Measurements from ENCODE around the gene MAMSTR. TPM values are rescaled to one million over a fixed set of nuclear protein-coding genes. Genes with fewer than 3 reads are reported as not detected.

Gene MAMSTR
- total RNA-seq, 1 donor from 2014 or later: 2.7 TPM

DNA sequence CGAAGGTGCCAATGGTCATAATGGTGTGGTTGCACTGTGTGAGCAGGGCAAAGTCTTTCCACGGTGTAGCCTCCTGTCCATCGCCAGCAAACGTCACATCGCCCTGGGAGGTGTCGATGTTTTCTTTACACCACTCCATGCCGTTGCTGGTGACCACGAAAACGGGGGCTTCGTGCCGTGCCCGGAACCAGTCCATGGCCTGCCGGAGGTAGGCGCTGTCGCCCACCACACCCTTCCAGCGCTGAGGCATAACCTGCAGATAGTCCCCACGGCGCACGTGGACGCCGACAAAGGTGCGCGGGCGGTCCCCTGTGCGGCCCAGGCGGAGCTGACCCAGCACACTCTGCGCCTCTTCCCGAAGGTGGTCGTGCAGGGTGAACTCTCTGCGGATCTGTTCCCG lies 30.8 kb upstream of the MAMSTR start:
- no peak overlapping the region for H3K4me3 Mint-ChIP-seq (ENCODE audit: unreplicated experiment)
- DNase-seq: no peak
- H3K4me1 Mint-ChIP-seq (ENCODE audit: low read depth, unreplicated experiment): peaks cover 7% of the 10 kb centered on the region
- TF ChIP-seq, protein P1, sequence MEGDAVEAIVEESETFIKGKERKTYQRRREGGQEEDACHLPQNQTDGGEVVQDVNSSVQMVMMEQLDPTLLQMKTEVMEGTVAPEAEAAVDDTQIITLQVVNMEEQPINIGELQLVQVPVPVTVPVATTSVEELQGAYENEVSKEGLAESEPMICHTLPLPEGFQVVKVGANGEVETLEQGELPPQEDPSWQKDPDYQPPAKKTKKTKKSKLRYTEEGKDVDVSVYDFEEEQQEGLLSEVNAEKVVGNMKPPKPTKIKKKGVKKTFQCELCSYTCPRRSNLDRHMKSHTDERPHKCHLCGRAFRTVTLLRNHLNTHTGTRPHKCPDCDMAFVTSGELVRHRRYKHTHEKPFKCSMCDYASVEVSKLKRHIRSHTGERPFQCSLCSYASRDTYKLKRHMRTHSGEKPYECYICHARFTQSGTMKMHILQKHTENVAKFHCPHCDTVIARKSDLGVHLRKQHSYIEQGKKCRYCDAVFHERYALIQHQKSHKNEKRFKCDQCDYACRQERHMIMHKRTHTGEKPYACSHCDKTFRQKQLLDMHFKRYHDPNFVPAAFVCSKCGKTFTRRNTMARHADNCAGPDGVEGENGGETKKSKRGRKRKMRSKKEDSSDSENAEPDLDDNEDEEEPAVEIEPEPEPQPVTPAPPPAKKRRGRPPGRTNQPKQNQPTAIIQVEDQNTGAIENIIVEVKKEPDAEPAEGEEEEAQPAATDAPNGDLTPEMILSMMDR (IDR thresholded peaks at IDR 0.05; ENCODE audit: partially characterized antibody, unreplicated experiment): no peak
- H3K9me3 Mint-ChIP-seq (ENCODE audit: unreplicated experiment): peaks cover 6% of the 10 kb centered on the region
- H3K27me3 Mint-ChIP-seq (ENCODE audit: unreplicated experiment): peaks cover 18% of the 10 kb centered on the region
- H3K27ac Mint-ChIP-seq (ENCODE audit: unreplicated experiment): no peak overlapping the region
- no peaks in the 10 kb centered on the region for H3K36me3 Mint-ChIP-seq (ENCODE audit: unreplicated experiment)

DNA sequence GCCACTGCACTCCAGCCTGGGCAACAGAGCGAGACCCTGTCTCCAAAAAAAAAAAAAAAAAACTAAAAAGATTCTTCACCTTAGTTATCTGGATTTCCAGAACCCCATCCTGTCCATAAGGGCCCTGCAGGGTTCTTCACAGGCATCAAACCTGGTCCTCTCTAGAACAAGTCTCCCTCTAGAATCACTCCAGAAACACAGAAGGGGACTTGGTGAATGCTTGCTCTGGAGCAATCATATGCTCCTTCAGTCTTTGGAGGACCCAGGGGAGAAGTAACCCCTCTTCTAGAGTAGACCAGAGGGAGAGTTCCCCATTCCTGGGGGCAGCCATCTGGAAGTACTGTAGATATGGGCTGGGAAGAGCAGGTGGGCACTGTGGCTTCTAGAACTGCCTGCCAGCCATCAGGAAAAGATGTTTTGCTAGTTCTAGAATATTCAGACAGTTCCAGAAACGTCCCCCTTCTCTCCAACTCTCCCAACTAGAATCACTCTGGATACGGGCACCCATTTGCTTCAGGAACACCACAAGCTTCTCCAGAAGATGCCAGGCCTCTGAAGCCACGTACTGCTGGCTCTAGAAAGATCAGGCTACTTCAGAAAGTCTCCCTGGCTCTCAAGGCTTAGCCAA lies 30.2 kb upstream of the MAMSTR start:
- Mint-ChIP-seq H3K27ac (ENCODE audit: unreplicated experiment) (no peak overlapping the region), H3K4me1 (ENCODE audit: low read depth, unreplicated experiment) (peaks cover 6% of the 10 kb centered on the region), H3K9me3 (ENCODE audit: unreplicated experiment) (peaks cover 6% of the 10 kb centered on the region), H3K27me3 (ENCODE audit: unreplicated experiment) (peaks cover 18% of the 10 kb centered on the region), H3K36me3 (ENCODE audit: unreplicated experiment) (no peaks in the 10 kb centered on the region), H3K4me3 (ENCODE audit: unreplicated experiment) (no peak overlapping the region)
- TF ChIP-seq, protein P1 (IDR thresholded peaks at IDR 0.05; ENCODE audit: partially characterized antibody, unreplicated experiment): no peak
- no peak for DNase-seq

DNA sequence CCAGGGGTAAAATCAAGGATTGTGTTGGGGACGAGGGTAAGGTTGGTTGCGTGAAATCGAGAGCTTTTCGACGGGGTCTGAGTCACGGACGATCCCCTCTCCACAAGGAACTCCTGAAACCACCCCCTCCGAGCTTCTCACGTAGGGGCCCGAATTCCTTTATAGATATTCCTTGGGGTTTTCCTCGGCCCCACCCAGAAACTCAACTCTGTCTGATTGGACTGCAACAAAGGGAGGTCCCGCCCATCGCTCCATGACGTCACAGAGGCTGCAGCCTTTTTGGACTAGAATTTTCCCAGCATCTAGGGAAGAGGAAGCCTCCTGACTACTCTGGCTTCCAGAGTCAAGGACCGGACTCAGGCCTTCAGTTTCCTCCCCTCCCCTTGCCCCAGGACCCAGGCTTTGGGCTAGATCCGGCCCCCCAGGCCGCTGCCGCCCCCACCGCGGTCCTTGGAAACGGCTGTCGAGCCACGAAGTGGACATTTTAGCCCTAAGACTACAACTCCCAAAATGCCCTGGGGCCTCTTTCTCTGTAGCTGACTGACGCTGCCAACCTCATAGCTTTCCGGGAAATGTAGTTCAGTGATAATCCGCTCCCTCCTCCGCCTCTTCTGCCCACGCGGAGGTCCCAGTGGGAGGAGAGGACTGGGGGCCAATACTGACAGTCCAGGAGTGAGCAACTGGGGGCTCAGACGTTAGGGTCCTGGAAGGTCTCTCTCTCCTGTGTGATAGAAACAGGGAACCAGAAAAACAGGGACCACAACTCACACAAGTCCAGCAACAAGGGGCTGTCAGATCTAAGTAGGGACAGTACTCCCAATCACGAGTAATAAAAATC lies 27.4 kb upstream of the MAMSTR start, which contains the start of gene IZUMO1:
IZUMO1 (minus strand) TSS at position 172 of the 838 bp plus-strand sequence. CDS start 1,050 bp downstream, outside the sequence.
- H3K27ac Mint-ChIP-seq (ENCODE audit: unreplicated experiment): peak within 1 kb of the TSS; percentile 66
- H3K4me3 Mint-ChIP-seq (ENCODE audit: unreplicated experiment): peak within 1 kb of the TSS; percentile 86
- no peaks in the 10 kb centered on the region for H3K36me3 Mint-ChIP-seq (ENCODE audit: unreplicated experiment)
- peaks cover 8% of the 10 kb centered on the region for H3K27me3 Mint-ChIP-seq (ENCODE audit: unreplicated experiment)
- TF ChIP-seq, protein P1 (IDR thresholded peaks at IDR 0.05; ENCODE audit: partially characterized antibody, unreplicated experiment): no peak
- no peaks in the 10 kb centered on the region for H3K4me1 Mint-ChIP-seq (ENCODE audit: low read depth, unreplicated experiment)
- H3K9me3 Mint-ChIP-seq (ENCODE audit: unreplicated experiment): peaks cover 7% of the 10 kb centered on the region
- peak; percentile 87 for DNase-seq

DNA sequence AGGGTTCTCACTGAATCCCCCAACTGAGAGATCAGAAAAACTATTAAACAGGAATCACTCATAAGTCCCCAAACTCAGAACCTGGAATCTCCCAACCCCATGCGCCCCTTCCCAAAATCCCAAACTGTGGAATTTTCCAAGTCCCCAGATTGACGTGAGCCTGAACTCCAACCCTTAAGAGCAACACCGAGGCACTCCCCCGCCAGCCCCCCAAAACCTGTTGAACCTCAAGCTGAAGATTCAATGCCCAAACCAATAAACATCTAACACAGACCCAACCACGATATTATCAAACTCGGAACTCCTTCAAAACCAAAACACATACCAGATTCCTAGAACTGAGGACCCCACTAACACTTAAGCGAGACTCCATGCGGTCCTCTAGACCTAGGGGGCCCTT lies 26.6 kb upstream of the MAMSTR start:
- no peak overlapping the region for H3K27ac Mint-ChIP-seq (ENCODE audit: unreplicated experiment)
- H3K27me3 Mint-ChIP-seq (ENCODE audit: unreplicated experiment): peaks cover 3% of the 10 kb centered on the region
- peaks cover 7% of the 10 kb centered on the region for H3K9me3 Mint-ChIP-seq (ENCODE audit: unreplicated experiment)
- H3K4me1 Mint-ChIP-seq (ENCODE audit: low read depth, unreplicated experiment): no peaks in the 10 kb centered on the region
- H3K36me3 Mint-ChIP-seq (ENCODE audit: unreplicated experiment): no peaks in the 10 kb centered on the region
- TF ChIP-seq, protein P1 (IDR thresholded peaks at IDR 0.05; ENCODE audit: partially characterized antibody, unreplicated experiment): no peak
- no peak for DNase-seq
- peak overlapping the region; percentile 86 for H3K4me3 Mint-ChIP-seq (ENCODE audit: unreplicated experiment)

Measured in glutamatergic neuron (in vitro differentiated cells).